Transverse colon (tissue), 4 donors: ENCODE data around the gene LTN1. TPM values are rescaled to one million over a fixed set of nuclear protein-coding genes. Genes with fewer than 3 reads are reported as not detected.
"Not testable (repeated sequence)": the region's sequence is repeated elsewhere in the genome, so short reads cannot be mapped to it uniquely, and the experiment has no call there.

ENCODE experiments used
- DNase-seq: peaks from one replicate; pipeline ENCODE4 v3.0.0-alpha.2; 2019
- H3K27ac ChIP-seq, 4 donors: fragments of 200-600 bp; sonication (generic); 2 replicates each; pipeline ENCODE4 v1.5.1; 2016 to 2018; ENCODE audit warnings: inconsistent platforms in 4 of 4
- H3K27me3 ChIP-seq: fragments of 200-600 bp; sonication (generic); 2 replicates; pipeline ENCODE4 v1.5.1; 2017; ENCODE audit warnings: inconsistent platforms
- H3K36me3 ChIP-seq, 4 donors: fragments of 200-600 bp; sonication (generic); 2 replicates each; pipeline ENCODE4 v1.5.1; 2017 to 2019; ENCODE audit warnings: inconsistent platforms in 4 of 4
- H3K4me1 ChIP-seq, 4 donors: fragments of 200-600 bp; sonication (generic); 2 replicates each; pipeline ENCODE4 v1.5.1; 2017 to 2020; ENCODE audit warnings: inconsistent platforms in 4 of 4
- H3K4me3 ChIP-seq, 4 donors: fragments of 200-600 bp; sonication (generic); 1 replicate in 1 of 4; 2 replicates in 3 of 4; pipeline versions ENCODE4 v1.5.1 to v1.6.1; 2017 to 2019; ENCODE audit warnings: inconsistent platforms in 4 of 4
- H3K9me3 ChIP-seq, 2 donors: fragments of 200-600 bp; sonication (generic); 2 replicates each; pipeline ENCODE4 v1.5.1; 2017 to 2019; ENCODE audit warnings: inconsistent platforms in 2 of 2
- EP300 ChIP-seq: sonication (generic); formaldehyde crosslinking; IDR thresholded peaks from one replicate; pipeline ENCODE4 v1.6.1; 2017; ENCODE audit warnings: antibody characterized with exemption, low read depth
- POLR2A ChIP-seq: fragments of 450-650 bp; IDR thresholded peaks from one replicate; pipeline ENCODE4 v1.6.1; 2016; ENCODE audit warnings: antibody characterized with exemption, mild to moderate bottlenecking, moderate library complexity
- POLR2AphosphoS5 ChIP-seq, 3 donors: sonication (generic); formaldehyde crosslinking; IDR thresholded peaks; one replicate each; pipeline ENCODE4 v1.6.1; 2016; ENCODE audit warnings: antibody characterized with exemption in 3 of 3
- WGBS, 2 donors: methylation state at CpG; one replicate each; pipeline ENCODE4 v1.1.5; 2018; ENCODE audit warnings: low coverage in 1 of 2; 5-methylcytosine and 5-hydroxymethylcytosine counted together
- in situ Hi-C, 4 donors: fragments of 200-750 bp; cut with MboI; loops; one replicate each; pipeline versions ENCODE4 v1.15.0 to v1.15.1; 2017; ENCODE audit warnings: low sequenced_read_pairs in 3 of 4, low pct_ligation_motif_present in 1 of 4, low pct_unique_long_range_greater_than_20kb in 1 of 4
- intact Hi-C: fragments of 100-400 bp; cut with DNase I; formaldehyde crosslinking; loops from one replicate; pipeline ENCODE4 v1.15.1; 2023; ENCODE audit warnings: low total_unique reads
- total RNA-seq, 4 donors: library from RNA; depleted of rRNA; stranded (reverse); fragments of >200 nt; gene quantifications; one replicate each; pipeline ENCODE4 v1.1.0, GENCODE V29; 2016
- TF ChIP-seq, protein P1 (sequence below), 5 experiments: fragments of 200-600 bp in 3 of 5; fragments of 450-650 bp in 2 of 5; sonication (generic) in 3 of 5; IDR thresholded peaks; 1 replicate in 2 of 5; 2 replicates in 3 of 5; pipeline ENCODE4 v1.5.1; 2016 to 2017; ENCODE audit warnings: antibody characterized with exemption in 5 of 5, inconsistent platforms in 3 of 5, mild to moderate bottlenecking in 2 of 5, moderate library complexity in 1 of 5

The LTN1 gene
- total RNA-seq, 4 donors from 2014 or later = 13.9 to 36.5 (median 22.1) TPM

DNA sequence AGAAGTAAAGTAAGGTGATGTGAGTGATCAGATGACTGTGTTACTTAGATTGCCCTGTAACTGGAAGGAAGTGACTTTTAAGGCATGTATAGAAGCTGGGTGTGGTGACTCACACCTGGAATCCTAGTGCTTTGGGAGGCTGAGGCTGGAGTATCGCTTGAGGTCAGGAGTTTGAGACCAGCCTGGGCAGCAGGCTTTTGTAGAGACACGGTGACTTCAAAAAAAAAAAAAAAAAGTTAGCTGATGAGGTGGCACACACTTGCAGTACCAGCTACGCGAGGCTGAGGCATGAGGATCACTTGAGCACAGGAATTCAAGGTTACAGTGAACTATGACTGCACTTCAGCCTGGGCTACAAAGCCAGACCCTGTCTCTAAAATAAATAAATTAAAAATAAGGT, 29.5 kb upstream of the LTN1 start:
- 84 to 93% methylated on average over 3 to 4 of the region's 4 CpGs for WGBS, 2 donors
- H3K4me1 ChIP-seq = peaks cover 0 to 42% (median 27%) of the 10 kb centered on the region in 4 donors
- H3K4me3 ChIP-seq = no peak overlapping the region
- no peak for TF ChIP-seq POLR2A
- no peaks in the 10 kb centered on the region for H3K36me3 ChIP-seq
- no peaks in the 10 kb centered on the region for H3K9me3 ChIP-seq
- DNase-seq = no peak
- in situ Hi-C loops (no loop called here), intact Hi-C loops (no loop called here)
- H3K27ac ChIP-seq = no peak overlapping the region
- no peaks in the 10 kb centered on the region for H3K27me3 ChIP-seq

DNA sequence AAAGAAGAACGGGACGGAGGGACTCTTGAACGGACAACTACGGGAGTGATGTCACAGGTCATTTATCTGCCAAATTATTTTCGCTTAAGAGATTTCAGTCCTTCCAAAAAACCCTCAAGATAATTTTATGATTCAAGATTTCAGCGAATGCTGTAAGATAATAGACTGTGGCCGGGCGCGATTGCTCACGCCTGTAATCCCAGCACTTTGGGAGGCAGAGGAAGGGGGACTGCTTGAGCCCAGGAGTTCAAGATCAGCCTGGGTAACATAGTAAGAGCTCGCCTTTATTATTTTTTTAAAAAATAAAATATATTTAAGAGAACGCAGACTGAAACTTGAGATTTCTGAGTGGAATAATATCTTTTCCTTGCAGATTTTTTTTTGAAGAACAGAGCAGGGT, 25.9 kb upstream of the LTN1 start:
- no peaks in the 10 kb centered on the region for H3K27me3 ChIP-seq
- WGBS, 2 donors = 5 to 16% methylated on average over 11 to 12 of the region's 12 CpGs
- peak overlapping the region; percentile 87 to 92 (median 88) for H3K27ac ChIP-seq
- peaks cover 0 to 23% (median 16%) of the 10 kb centered on the region in 4 donors for H3K4me1 ChIP-seq
- in situ Hi-C loops = no loop called here
- TF ChIP-seq EP300 (no peak), POLR2AphosphoS5 (IDR thresholded peaks at IDR 0.05) (no peak), POLR2A (no peak)
- H3K4me3 ChIP-seq = peak overlapping the region; percentile 55 to 100 (median 89)
- no peaks in the 10 kb centered on the region for H3K9me3 ChIP-seq
- no peaks in the 10 kb centered on the region for H3K36me3 ChIP-seq
- intact Hi-C loops = no loop called here
- no peak for DNase-seq

DNA sequence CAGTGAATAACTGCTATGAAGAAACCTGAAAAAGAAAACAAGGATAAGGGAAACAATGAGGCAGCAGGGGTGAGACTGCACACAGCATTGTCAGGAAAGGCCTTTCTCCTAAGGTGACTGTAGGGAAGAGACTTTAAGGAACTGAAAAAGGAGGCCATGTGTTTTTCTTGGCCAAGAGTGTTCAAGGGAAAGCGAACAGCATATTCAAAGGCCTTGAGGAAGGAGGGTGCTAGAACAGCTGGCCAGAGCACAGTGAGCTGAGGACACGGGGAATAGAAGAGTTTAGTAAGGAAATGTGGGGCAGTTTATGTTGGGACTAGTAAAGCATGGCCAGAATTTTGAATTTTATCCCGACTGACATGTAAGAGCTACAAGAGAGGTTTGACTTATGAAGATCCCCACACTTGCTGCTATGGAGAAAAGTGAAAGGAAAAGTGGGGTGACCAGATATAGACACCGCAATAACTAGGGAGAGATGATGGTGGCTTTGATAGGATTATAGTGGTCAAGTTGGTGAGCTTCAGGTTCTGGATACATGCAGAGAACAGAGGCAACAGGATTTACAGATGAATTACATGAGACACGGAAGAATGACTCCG, 25.1 kb upstream of the LTN1 start:
- H3K4me1 ChIP-seq = peaks cover 0 to 23% (median 15%) of the 10 kb centered on the region in 4 donors
- peak overlapping the region in 2 of 4 donors; percentile 87 to 92 for H3K27ac ChIP-seq
- intact Hi-C loops (no loop called here), in situ Hi-C loops (no loop called here)
- 61 to 63% methylated on average over 6 of the region's 6 CpGs for WGBS, 2 donors
- no peaks in the 10 kb centered on the region for H3K27me3 ChIP-seq
- H3K4me3 ChIP-seq = peak overlapping the region in 2 of 4 donors; percentile 84 to 94
- TF ChIP-seq, protein P1, sequence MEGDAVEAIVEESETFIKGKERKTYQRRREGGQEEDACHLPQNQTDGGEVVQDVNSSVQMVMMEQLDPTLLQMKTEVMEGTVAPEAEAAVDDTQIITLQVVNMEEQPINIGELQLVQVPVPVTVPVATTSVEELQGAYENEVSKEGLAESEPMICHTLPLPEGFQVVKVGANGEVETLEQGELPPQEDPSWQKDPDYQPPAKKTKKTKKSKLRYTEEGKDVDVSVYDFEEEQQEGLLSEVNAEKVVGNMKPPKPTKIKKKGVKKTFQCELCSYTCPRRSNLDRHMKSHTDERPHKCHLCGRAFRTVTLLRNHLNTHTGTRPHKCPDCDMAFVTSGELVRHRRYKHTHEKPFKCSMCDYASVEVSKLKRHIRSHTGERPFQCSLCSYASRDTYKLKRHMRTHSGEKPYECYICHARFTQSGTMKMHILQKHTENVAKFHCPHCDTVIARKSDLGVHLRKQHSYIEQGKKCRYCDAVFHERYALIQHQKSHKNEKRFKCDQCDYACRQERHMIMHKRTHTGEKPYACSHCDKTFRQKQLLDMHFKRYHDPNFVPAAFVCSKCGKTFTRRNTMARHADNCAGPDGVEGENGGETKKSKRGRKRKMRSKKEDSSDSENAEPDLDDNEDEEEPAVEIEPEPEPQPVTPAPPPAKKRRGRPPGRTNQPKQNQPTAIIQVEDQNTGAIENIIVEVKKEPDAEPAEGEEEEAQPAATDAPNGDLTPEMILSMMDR (IDR thresholded peaks at IDR 0.05) = no peak
- no peak for TF ChIP-seq EP300
- no peak for DNase-seq
- no peaks in the 10 kb centered on the region for H3K36me3 ChIP-seq
- no peaks in the 10 kb centered on the region for H3K9me3 ChIP-seq

DNA sequence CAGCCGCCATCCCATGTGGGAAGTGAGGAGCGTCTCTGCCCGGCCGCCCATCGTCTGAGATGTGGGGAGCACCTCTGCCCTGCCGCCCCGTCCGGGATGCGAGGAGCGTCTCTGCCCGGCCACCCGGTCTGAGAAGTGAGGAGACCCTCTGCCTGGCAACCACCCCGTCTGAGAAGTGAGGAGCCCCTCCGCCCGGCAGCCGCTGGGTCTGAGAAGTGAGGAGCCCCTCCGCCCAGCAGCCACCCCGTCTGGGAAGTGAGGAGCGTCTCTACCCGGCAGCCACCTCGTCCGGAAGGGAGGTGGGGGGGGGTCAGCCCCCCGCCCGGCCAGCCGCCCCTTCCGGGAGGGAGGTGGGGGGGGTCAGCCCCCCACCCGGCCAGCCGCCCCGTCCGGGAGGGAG, 18.6 kb upstream of the LTN1 start:
- no CpG with 5 or more reads among the region's 30 CpGs for WGBS, 2 donors
- in situ Hi-C loops, H3K27ac ChIP-seq, H3K27me3 ChIP-seq, H3K4me3 ChIP-seq, DNase-seq, H3K9me3 ChIP-seq, intact Hi-C loops, H3K4me1 ChIP-seq: not testable (repeated sequence)
- H3K36me3 ChIP-seq = peaks cover 0 to 11% (median 5%) of the 10 kb centered on the region in 4 donors

DNA sequence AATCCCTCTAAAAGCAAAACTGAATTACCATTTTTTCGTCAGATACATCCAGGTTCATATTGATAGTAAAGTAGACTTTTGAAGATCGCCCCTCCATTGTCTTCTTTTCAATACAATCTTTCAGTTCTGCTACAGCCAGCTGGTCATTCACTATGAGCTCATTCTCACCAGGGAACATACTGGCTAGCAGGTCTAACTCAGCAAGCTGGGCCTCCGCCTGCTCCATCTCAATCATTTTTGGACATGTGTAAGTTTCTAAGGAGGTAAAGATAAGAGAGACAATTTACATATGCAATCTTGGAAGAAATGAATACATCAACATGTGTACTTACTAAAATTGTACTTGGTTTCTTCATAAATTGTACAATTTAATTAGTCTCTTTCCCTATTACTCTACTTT, 15.7 kb upstream of the LTN1 start:
- Histone ChIP-seq H3K27ac (no peak overlapping the region), H3K9me3 (no peaks in the 10 kb centered on the region), H3K36me3 (peaks cover 0 to 11% (median 5%) of the 10 kb centered on the region in 4 donors), H3K4me1 (peaks cover 0 to 6% (median 2%) of the 10 kb centered on the region in 4 donors), H3K27me3 (no peaks in the 10 kb centered on the region), H3K4me3 (no peak overlapping the region)
- in situ Hi-C loops (no loop called here), intact Hi-C loops (no loop called here)
- WGBS, 2 donors = 92 to 97% methylated on average over 3 of the region's 3 CpGs
- TF ChIP-seq, protein P1 (IDR thresholded peaks at IDR 0.05) = no peak
- no peak for TF ChIP-seq POLR2AphosphoS5 (IDR thresholded peaks at IDR 0.05)
- TF ChIP-seq POLR2A = no peak
- no peak for TF ChIP-seq EP300
- no peak for DNase-seq

DNA sequence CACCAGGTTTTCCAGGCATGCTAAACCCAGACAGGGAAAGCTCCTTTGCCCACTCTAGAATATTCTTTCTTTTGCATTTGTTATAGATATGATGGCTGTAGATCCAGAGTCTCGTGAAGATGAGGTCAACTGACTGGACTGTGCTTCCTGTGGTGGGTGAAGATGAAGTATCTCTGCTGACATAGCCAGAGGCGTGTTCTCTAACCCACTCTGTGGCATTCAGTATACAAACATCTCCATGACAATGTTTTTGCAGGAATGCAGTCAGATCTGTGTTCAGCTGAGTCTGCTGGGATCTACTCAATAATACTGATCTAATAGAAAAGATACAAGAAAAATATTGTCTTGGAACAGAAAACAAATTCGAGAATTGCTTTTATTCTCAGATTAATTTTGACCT, 15.1 kb upstream of the LTN1 start:
- no peak overlapping the region for H3K4me3 ChIP-seq
- WGBS, 2 donors = 87 to 93% methylated on average over 2 to 3 of the region's 3 CpGs
- TF ChIP-seq POLR2AphosphoS5 (IDR thresholded peaks at IDR 0.05) = no peak
- no peak for TF ChIP-seq EP300
- no peak for TF ChIP-seq POLR2A
- TF ChIP-seq, protein P1 (IDR thresholded peaks at IDR 0.05) = no peak
- in situ Hi-C loops = no loop called here
- H3K9me3 ChIP-seq = no peaks in the 10 kb centered on the region
- no peaks in the 10 kb centered on the region for H3K27me3 ChIP-seq
- no peak overlapping the region for H3K27ac ChIP-seq
- peaks cover 0 to 11% (median 5%) of the 10 kb centered on the region in 4 donors for H3K36me3 ChIP-seq
- intact Hi-C loops = no loop called here
- no peak for DNase-seq
- peaks cover 0 to 8% (median 6%) of the 10 kb centered on the region in 4 donors for H3K4me1 ChIP-seq
